Neutrophil (primary cell): ENCODE results near the gene IFNGR1.
"Not testable (repeated sequence)": the region's sequence is repeated elsewhere in the genome, so short reads cannot be mapped to it uniquely, and the experiment has no call there.

Experiments
- H3K27ac ChIP-seq: fragments of 200-600 bp; sonication (generic); 2 replicates; pipeline ENCODE4 v1.5.1; 2016; ENCODE audit warnings: mild to moderate bottlenecking, moderate library complexity
- H3K27me3 ChIP-seq: fragments of 200-600 bp; sonication (generic); 2 replicates; pipeline ENCODE4 v1.6.0; 2016; ENCODE audit warnings: mild to moderate bottlenecking
- H3K36me3 ChIP-seq: fragments of 200-600 bp; sonication (generic); 2 replicates; pipeline ENCODE4 v1.5.1; 2017
- H3K4me1 ChIP-seq, 2 experiments: fragments of 200-600 bp in 1 of 2; sonication (generic) in 1 of 2; 1 replicate in 1 of 2; 2 replicates in 1 of 2; pipeline versions ENCODE4 v1.5.1 to v1.6.1; 2013 to 2016; ENCODE audit warnings: low read depth in 1 of 2, low read length in 1 of 2, mild to moderate bottlenecking in 1 of 2, moderate library complexity in 1 of 2; ENCODE audit not compliant: control insufficient read depth in 1 of 2, insufficient read depth in 1 of 2
- H3K4me3 ChIP-seq, 2 experiments: fragments of 200-600 bp in 1 of 2; sonication (generic) in 1 of 2; 1 replicate in 1 of 2; 2 replicates in 1 of 2; pipeline ENCODE4 v1.5.1; 2013 to 2016; ENCODE audit warnings: low read depth in 1 of 2, low read length in 1 of 2, mild to moderate bottlenecking in 1 of 2, moderate library complexity in 1 of 2
- H3K9me3 ChIP-seq: fragments of 200-600 bp; sonication (generic); 2 replicates; pipeline ENCODE4 v1.5.1; 2016
- CTCF ChIP-seq: fragments of 200-600 bp; sonication (generic); IDR thresholded peaks from 2 replicates; pipeline ENCODE4 v1.5.1; 2016; ENCODE audit warnings: antibody characterized with exemption

The IFNGR1 gene

GRCh38 chr6:137210903-137211302 is 8.3 kb downstream of the IFNGR1 start:
- Histone ChIP-seq H3K36me3 (peaks cover 53% of the 10 kb centered on the region), H3K9me3 (no peaks in the 10 kb centered on the region), H3K4me1 (peaks cover 58 to 75% of the 10 kb centered on the region in 2 experiments), H3K27ac (peak overlapping the region; percentile 66), H3K27me3 (no peaks in the 10 kb centered on the region), H3K4me3 (no peak overlapping the region)
- TF ChIP-seq CTCF = no peak

DNA sequence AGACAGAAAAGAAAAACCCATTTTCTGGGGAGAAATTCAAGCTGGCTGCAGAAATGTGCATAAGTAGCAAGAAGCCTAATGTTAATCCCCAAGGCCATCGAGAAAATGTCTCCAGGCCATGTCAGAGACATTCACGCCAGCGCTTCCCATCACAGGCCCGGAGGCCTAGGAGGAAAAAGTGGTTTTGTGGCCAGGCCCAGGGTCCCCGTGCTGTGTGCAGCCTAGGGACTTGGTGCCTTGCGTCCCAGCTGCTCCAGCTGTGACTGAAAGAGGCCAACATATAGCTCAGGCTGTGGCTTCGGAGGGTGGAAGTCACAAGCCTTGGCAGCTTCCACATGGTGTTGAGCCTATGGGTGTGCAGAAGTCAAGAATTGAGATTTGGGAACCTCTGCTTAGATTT is 10.9 kb downstream of the IFNGR1 start:
- H3K36me3 ChIP-seq = peaks cover 54% of the 10 kb centered on the region
- no peak overlapping the region for H3K4me3 ChIP-seq
- H3K4me1 ChIP-seq = peaks cover 32 to 49% of the 10 kb centered on the region in 2 experiments
- no peak for TF ChIP-seq CTCF
- no peaks in the 10 kb centered on the region for H3K27me3 ChIP-seq
- H3K9me3 ChIP-seq = no peaks in the 10 kb centered on the region
- H3K27ac ChIP-seq = peak overlapping the region; percentile 66

DNA sequence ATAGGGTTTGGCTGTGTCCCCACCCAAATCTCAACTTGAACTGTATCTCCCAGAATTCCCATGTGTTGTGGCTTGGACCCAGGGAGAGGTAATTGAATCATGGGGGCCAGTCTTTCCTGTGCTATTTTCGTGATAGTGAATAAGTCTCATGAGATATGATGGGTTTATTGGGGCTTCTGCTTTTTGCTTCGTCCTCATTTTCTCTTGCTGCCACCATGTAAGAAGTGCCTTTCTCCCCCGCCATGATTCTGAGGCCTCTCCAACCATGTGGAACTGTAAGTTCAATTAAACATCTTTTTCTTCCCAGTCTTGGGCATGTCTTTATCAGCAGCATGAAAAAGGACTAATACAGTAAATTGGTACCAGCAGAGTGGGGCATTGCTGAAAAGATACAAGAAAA is 11.7 kb downstream of the IFNGR1 start:
- H3K9me3 ChIP-seq, H3K4me3 ChIP-seq, H3K27me3 ChIP-seq: not testable (repeated sequence)
- H3K36me3 ChIP-seq = peaks cover 59% of the 10 kb centered on the region
- peaks cover 28 to 41% of the 10 kb centered on the region in 2 experiments for H3K4me1 ChIP-seq
- peak overlapping the region; percentile 66 for H3K27ac ChIP-seq

DNA sequence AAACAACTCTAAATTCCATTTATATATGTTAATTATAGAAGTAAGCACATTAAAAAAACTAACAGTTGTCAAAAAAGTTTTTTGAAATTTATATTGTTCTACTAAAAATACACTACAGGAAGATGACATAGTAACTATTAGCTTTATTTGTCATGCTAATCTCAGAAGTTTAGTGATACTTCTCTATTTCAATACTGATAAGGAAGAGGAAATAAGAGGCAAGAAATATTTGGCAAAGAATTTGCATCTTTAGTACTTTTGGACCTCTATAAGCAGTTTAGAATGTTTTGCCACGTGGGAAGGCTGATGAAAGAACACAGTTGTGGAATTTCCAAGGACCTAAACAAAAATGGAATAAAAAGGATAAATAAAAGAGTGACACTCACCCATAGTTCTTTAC is 12.6 kb downstream of the IFNGR1 start:
- Histone ChIP-seq H3K4me3 (no peak overlapping the region), H3K36me3 (peaks cover 68% of the 10 kb centered on the region), H3K4me1 (peaks cover 19 to 32% of the 10 kb centered on the region in 2 experiments), H3K27me3 (no peaks in the 10 kb centered on the region), H3K27ac (peak overlapping the region; percentile 33), H3K9me3 (no peaks in the 10 kb centered on the region)
- TF ChIP-seq CTCF = no peak

GRCh38 chr6:137203256-137203655 is 15.9 kb downstream of the IFNGR1 start:
- Histone ChIP-seq H3K36me3 (peaks cover 84% of the 10 kb centered on the region), H3K27me3 (no peaks in the 10 kb centered on the region), H3K4me1 (peaks cover 0 to 5% of the 10 kb centered on the region in 2 experiments)

GRCh38 chr6:137202078-137202477 is 17.1 kb downstream of the IFNGR1 start:
- Histone ChIP-seq H3K36me3 (peaks cover 95% of the 10 kb centered on the region), H3K27me3 (no peaks in the 10 kb centered on the region), H3K9me3 (peaks cover 5% of the 10 kb centered on the region), H3K4me3 (no peak overlapping the region), H3K4me1 (peaks cover 0 to 5% of the 10 kb centered on the region in 2 experiments), H3K27ac (peak overlapping the region; percentile 11)
- no peak for TF ChIP-seq CTCF

More at GRCh38 chr6:137203256-137203655, 15.9 kb downstream of the IFNGR1 start:
- no peak overlapping the region for H3K4me3 ChIP-seq
- no peak for TF ChIP-seq CTCF
- no peak overlapping the region for H3K27ac ChIP-seq
- H3K9me3 ChIP-seq = no peaks in the 10 kb centered on the region
